Endothelial cell of coronary artery (primary cell): ENCODE measurements around the gene GPR153. TPM values are rescaled to one million over a fixed set of nuclear protein-coding genes. Genes with fewer than 3 reads are reported as not detected.

Experiments
- total RNA-seq: library from RNA; depleted of rRNA; stranded (reverse); fragments of >200 nt; gene quantifications from 2 replicates; pipeline ENCODE4 v1.2.3, GENCODE V29; 2014

Gene GPR153
- 1.3 and 2.5 TPM in 2 replicates for total RNA-seq

GRCh38 chr1:6260961-6261614, at the start of gene GPR153:
GPR153 (minus strand) TSS chr1:6261098; CDS start chr1:6254905, 6,193 bp downstream.

GRCh38 chr1:6243993-6244392, 16.9 kb downstream of the GPR153 start, which contains the start of gene HES3:
HES3 (plus strand) TSS chr1:6244179; CDS start chr1:6244366, 187 bp downstream.

GRCh38 chr1:6205849-6206519, 54.9 kb downstream of the GPR153 start, which contains the start of gene RNF207:
RNF207 (plus strand) TSS chr1:6206119; CDS start chr1:6206536, 417 bp downstream.

GRCh38 chr1:6199298-6200187, 61.4 kb downstream of the GPR153 start, which contains the start of gene RPL22:
RPL22 (minus strand) TSS chr1:6199595; CDS start chr1:6199573, 22 bp downstream.

Other genes starting within 250 kb of the GPR153 start
- gene KCNAB2, start 215.2 kb downstream of the GPR153 start, total RNA-seq: 2.2 and 2.5 TPM in 2 replicates
- gene CHD5, start 80.8 kb downstream of the GPR153 start, total RNA-seq: under 0.01 and 0.19 TPM in 2 replicates
- gene RPL22, start 61.5 kb downstream of the GPR153 start, total RNA-seq: 194 and 198 TPM in 2 replicates
- gene RNF207, start 55.0 kb downstream of the GPR153 start, total RNA-seq: 3.3 and 16.1 TPM in 2 replicates
- 64.3 and 68.8 TPM in 2 replicates for gene ICMT, start 25.1 kb downstream of the GPR153 start, total RNA-seq
- not detected in 2 replicates for gene HES3, start 16.9 kb downstream of the GPR153 start, total RNA-seq
- 55.3 and 61.9 TPM in 2 replicates for gene ACOT7, start 132.7 kb upstream of the GPR153 start, total RNA-seq
- 14.2 and 26.6 TPM in 2 replicates for gene HES2, start 158.8 kb upstream of the GPR153 start, total RNA-seq
- 0.45 and 0.85 TPM in 2 replicates for gene ESPN, start 163.7 kb upstream of the GPR153 start, total RNA-seq
- gene TNFRSF25, start 205.1 kb upstream of the GPR153 start, total RNA-seq: 12.5 and 16.4 TPM in 2 replicates
- 40.2 and 52.5 TPM in 2 replicates for gene PLEKHG5, start 230.6 kb upstream of the GPR153 start, total RNA-seq